Kidney (tissue), 14 donors: ENCODE measurements around the gene C2orf68. TPM values are rescaled to one million over a fixed set of nuclear protein-coding genes. Genes with fewer than 3 reads are reported as not detected.
"Not testable (repeated sequence)": the region's sequence is repeated elsewhere in the genome, so short reads cannot be mapped to it uniquely, and the experiment has no call there.

Experiments
- DNase-seq, 5 donors: peaks; one replicate each; pipeline ENCODE4 v3.0.0-alpha.2; 2013 to 2020
- FAIRE-seq: peaks from 2 replicates; lab custom pipeline; 2012; peaks lifted over from hg19 to GRCh38; lab: Jason Lieb, UNC
- H3K27ac ChIP-seq, 2 donors: one replicate each; pipeline ENCODE4 v1.7.0; 2013; ENCODE audit warnings: low read depth in 2 of 2, low read length in 2 of 2, inconsistent platforms in 1 of 2
- H3K27me3 ChIP-seq: one replicate; pipeline ENCODE4 v1.7.1; 2013; ENCODE audit warnings: low read length, inconsistent platforms; ENCODE audit not compliant: control insufficient read depth, insufficient read depth
- H3K36me3 ChIP-seq, 3 donors: one replicate each; pipeline versions ENCODE4 v1.7.0 to v1.7.1; 2013; ENCODE audit warnings: low read length in 3 of 3, control low read depth in 1 of 3, inconsistent platforms in 1 of 3; ENCODE audit not compliant: insufficient read depth in 3 of 3, control insufficient read depth in 2 of 3
- H3K4me1 ChIP-seq, 3 donors: one replicate each; pipeline versions ENCODE4 v1.7.0 to v1.7.1; 2013; ENCODE audit warnings: low read length in 3 of 3, inconsistent platforms in 1 of 3, low read depth in 1 of 3; ENCODE audit not compliant: control insufficient read depth in 2 of 3, insufficient read depth in 2 of 3
- H3K4me3 ChIP-seq, 3 donors: one replicate each; pipeline versions ENCODE4 v1.7.0 to v1.8.1; 2013; ENCODE audit warnings: low read length in 3 of 3, control low read depth in 1 of 3, inconsistent platforms in 1 of 3
- H3K9ac ChIP-seq, 3 donors: one replicate each; pipeline versions ENCODE4 v1.7.0 to v1.7.1; 2013; ENCODE audit warnings: low read length in 3 of 3, control low read depth in 1 of 3, inconsistent platforms in 1 of 3
- H3K9me3 ChIP-seq, 3 donors: one replicate each; pipeline versions ENCODE4 v1.7.0 to v1.7.1; 2013; ENCODE audit warnings: low read length in 3 of 3, control low read depth in 1 of 3, inconsistent platforms in 1 of 3; ENCODE audit not compliant: control insufficient read depth in 2 of 3, insufficient read depth in 1 of 3
- intact Hi-C: fragments of 100-400 bp; cut with DNase I; formaldehyde crosslinking; loops from one replicate; pipeline ENCODE4 v1.11.1; 2022
- polyA plus RNA-seq: library from polyadenylated mRNA; stranded (reverse); fragments of 350-450 nt; fragmentation: Illumina TruSeq; extraction: RNeasy Lipid Tissue Mini Kit (QIAGEN cat#74804); gene quantifications from one replicate; pipeline ENCODE4 v1.2.3, GENCODE V29; 2014; ENCODE audit warnings: low read depth, low replicate concordance; ENCODE audit not compliant: insufficient read depth
- total RNA-seq: library from RNA; stranded (reverse); fragmentation: NEBNext Ultra II Directional; extraction: Animal tissue kit (Norgen Biotek cat#: 25700); gene quantifications from one replicate; pipeline ENCODE4 v1.2.1, GENCODE V29; 2021
- TF ChIP-seq, protein P1 (sequence below): IDR thresholded peaks from 3 replicates; pipeline ENCODE4 v1.5.1; 2012; ENCODE audit warnings: mild to moderate bottlenecking, moderate library complexity, borderline replicate concordance; ENCODE audit not compliant: insufficient read depth; ENCODE audit errors: extremely low read depth
- donor health status: control.
- donor health status: control.
- donor health status: control.
- donor health status: control.
- donor health status: control.
- donor health status: DM: yes; HTN: yes; CAD: no.
- donor health status: Normal renal cell carcinoma (clear cell type).

C2orf68 gene
- total and polyA plus RNA-seq, 2 donors from 2014 or later: 34.5 to 37.6 TPM

GRCh38 chr2:85606116-85606455, 5.8 kb downstream of the C2orf68 start:
- Histone ChIP-seq H3K9me3 (no peaks in the 10 kb centered on the region), H3K36me3 (peaks cover 0 to 10% (median 8%) of the 10 kb centered on the region in 3 donors), H3K9ac (no peak overlapping the region), H3K27me3 (no peaks in the 10 kb centered on the region), H3K4me3 (no peak overlapping the region), H3K4me1 (peaks cover 0 to 34% (median 27%) of the 10 kb centered on the region in 3 donors), H3K27ac (no peak overlapping the region)
- TF ChIP-seq, protein P1, sequence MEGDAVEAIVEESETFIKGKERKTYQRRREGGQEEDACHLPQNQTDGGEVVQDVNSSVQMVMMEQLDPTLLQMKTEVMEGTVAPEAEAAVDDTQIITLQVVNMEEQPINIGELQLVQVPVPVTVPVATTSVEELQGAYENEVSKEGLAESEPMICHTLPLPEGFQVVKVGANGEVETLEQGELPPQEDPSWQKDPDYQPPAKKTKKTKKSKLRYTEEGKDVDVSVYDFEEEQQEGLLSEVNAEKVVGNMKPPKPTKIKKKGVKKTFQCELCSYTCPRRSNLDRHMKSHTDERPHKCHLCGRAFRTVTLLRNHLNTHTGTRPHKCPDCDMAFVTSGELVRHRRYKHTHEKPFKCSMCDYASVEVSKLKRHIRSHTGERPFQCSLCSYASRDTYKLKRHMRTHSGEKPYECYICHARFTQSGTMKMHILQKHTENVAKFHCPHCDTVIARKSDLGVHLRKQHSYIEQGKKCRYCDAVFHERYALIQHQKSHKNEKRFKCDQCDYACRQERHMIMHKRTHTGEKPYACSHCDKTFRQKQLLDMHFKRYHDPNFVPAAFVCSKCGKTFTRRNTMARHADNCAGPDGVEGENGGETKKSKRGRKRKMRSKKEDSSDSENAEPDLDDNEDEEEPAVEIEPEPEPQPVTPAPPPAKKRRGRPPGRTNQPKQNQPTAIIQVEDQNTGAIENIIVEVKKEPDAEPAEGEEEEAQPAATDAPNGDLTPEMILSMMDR: no peak
- intact Hi-C loops: no loop called here
- FAIRE-seq: no peak
- DNase-seq: no peak

DNA sequence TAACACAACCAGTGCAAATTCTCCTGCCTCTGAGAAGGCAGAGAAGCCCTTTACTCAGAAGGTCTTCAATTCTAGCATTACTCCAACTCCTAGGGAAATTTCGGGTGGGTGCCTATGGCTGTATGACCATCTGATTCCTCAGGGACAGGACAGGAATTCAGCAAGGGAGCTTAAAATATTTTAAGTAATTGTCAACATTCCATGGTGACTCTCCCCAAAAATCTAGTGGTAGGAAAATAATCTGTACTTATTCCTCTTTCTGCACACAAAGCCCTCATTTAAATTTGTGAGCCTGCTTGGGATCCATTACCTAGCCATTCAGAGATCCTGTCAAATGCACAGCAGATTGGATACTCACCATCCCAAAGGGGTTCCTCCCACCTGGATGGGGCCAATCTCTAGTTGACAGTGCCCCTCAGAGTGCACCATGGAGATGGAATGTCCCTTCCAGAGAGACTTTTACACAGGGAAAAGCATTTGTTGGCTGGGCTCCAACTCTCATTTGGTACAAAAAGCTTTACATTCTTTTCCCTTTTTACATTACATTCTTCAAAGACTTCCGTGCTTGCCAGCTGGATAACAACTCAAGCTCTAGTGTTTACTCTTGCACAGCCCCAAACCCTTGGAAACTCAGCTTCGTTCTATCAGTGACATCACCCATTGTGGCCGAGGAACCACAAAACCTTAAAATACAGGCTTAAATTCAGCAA, 6.3 kb downstream of the C2orf68 start:
- FAIRE-seq (no peak), DNase-seq (peak in 3 of 5 donors; percentile 40 to 89 (median 78))
- H3K9me3 ChIP-seq: no peaks in the 10 kb centered on the region
- intact Hi-C loops: no loop called here
- H3K27ac ChIP-seq: peak overlapping the region in 1 of 2 donors; percentile 16
- H3K27me3 ChIP-seq: no peaks in the 10 kb centered on the region
- peaks cover 0 to 11% (median 8%) of the 10 kb centered on the region in 3 donors for H3K36me3 ChIP-seq
- peaks cover 0 to 40% (median 29%) of the 10 kb centered on the region in 3 donors for H3K4me1 ChIP-seq
- H3K9ac ChIP-seq: peak overlapping the region in 1 of 3 donors; percentile 13
- H3K4me3 ChIP-seq: no peak overlapping the region
- TF ChIP-seq, protein P1: no peak

DNA sequence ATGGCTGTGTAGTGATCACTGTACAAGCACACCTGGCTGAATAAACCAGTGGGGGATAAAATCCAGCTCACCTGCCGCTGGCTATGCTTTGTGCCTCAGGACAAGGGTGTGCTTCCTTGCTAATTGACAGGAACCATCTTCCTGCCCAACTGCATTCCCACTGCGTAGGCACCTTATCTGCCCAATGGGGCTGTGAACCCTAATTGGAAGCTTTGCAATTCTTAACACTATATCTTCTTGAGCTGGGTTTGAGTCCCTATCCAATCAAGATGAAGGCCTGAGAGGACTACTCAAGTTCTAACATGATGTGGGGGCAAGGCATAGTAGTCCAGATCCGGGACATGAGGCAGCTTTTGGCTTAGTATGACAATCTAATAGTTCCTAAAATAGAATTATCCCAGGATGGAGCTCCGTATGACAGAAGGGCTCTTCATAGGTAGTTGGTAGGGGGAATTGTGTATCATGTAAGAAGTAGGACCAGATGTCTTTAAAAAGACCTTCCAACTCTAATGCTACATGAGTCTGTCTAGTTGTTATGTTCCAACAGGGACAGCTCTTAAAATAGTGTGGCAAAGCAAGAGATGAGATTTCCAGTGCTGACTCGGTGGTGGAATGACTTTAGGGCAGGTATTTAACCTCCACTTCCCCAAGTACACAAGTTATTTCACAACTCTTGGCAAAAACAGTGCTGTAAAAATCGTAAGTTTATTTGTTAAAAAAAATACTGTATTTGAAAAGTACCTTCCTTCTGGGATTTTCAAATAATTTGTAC, 7.1 kb downstream of the C2orf68 start:
- H3K36me3 ChIP-seq: peaks cover 0 to 11% (median 8%) of the 10 kb centered on the region in 3 donors
- FAIRE-seq (no peak), DNase-seq (no peak)
- TF ChIP-seq, protein P1: no peak
- no peak overlapping the region for H3K4me3 ChIP-seq
- H3K27me3 ChIP-seq: no peaks in the 10 kb centered on the region
- intact Hi-C loops: no loop called here
- H3K9ac ChIP-seq: no peak overlapping the region
- peaks cover 0 to 41% (median 26%) of the 10 kb centered on the region in 3 donors for H3K4me1 ChIP-seq
- H3K27ac ChIP-seq: peak overlapping the region in 1 of 2 donors; percentile 16
- H3K9me3 ChIP-seq: no peaks in the 10 kb centered on the region

GRCh38 chr2:85604133-85604444, 7.8 kb downstream of the C2orf68 start:
- H3K9ac ChIP-seq, H3K9me3 ChIP-seq, H3K27ac ChIP-seq, FAIRE-seq, intact Hi-C loops, H3K27me3 ChIP-seq, DNase-seq: not testable (repeated sequence)
- Histone ChIP-seq H3K4me3 (peak overlapping the region in 2 of 3 donors; percentile 5 to 98), H3K36me3 (peaks cover 0 to 12% (median 7%) of the 10 kb centered on the region in 3 donors), H3K4me1 (peaks cover 0 to 45% (median 28%) of the 10 kb centered on the region in 3 donors)
